Brain microvascular endothelial cell (primary cell): ENCODE results near the gene CENPH.

ENCODE experiments used
- DNase-seq: peaks from one replicate; pipeline ENCODE4 v3.0.0-alpha.2; 2020
- H3K27ac ChIP-seq: fragments of 250-450 bp; sonication (Bioruptor Pico); 2 replicates; pipeline ENCODE4 v1.5.1; 2020; ENCODE audit warnings: mild to moderate bottlenecking, moderate library complexity
- H3K27me3 ChIP-seq: fragments of 250-450 bp; sonication (Bioruptor Pico); replicated peaks from 2 replicates; pipeline ENCODE4 v1.5.1; 2020; ENCODE audit warnings: mild to moderate bottlenecking
- H3K36me3 ChIP-seq: fragments of 250-450 bp; sonication (Bioruptor Pico); replicated peaks from 2 replicates; pipeline ENCODE4 v1.5.1; 2020; ENCODE audit warnings: mild to moderate bottlenecking
- H3K4me3 ChIP-seq: 2 replicates; pipeline ENCODE4 v1.5.1; 2011; ENCODE audit warnings: low read depth, mild to moderate bottlenecking, control low read depth, low read length, moderate library complexity
- in situ Hi-C: cut with HindIII; loops from 2 replicates; pipeline ENCODE4 v1.10.0; 2017; ENCODE audit warnings: low sequenced_read_pairs, low pct_ligation_motif_present
- TF ChIP-seq, protein P1 (sequence below): IDR thresholded peaks from 2 replicates; pipeline ENCODE4 v1.5.1; 2011; ENCODE audit warnings: low read depth, mild to moderate bottlenecking, moderate library complexity, low read length, control low read depth, inconsistent platforms; ENCODE audit errors: missing control alignments

CENPH gene

DNA sequence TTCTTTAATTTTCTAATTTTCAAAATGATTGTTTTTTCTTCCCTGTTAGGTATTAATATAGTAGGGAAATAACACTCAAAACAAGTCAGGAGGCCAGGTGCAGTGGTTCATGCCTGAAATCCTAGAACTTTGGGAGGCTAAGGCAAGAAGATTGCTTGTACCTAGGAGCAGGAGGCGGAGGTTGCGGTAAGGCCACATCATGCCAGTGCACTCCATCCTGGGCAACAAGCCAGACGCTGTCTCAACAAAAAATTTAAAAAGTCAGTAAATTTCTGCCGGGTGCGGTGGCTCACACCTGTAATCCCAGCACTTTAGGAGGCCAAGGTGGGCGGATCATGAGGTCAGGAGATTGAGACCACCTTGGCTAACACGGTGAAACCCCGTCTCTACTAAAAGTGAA is 35.1 kb downstream of the CENPH start:
- TF ChIP-seq, protein P1, sequence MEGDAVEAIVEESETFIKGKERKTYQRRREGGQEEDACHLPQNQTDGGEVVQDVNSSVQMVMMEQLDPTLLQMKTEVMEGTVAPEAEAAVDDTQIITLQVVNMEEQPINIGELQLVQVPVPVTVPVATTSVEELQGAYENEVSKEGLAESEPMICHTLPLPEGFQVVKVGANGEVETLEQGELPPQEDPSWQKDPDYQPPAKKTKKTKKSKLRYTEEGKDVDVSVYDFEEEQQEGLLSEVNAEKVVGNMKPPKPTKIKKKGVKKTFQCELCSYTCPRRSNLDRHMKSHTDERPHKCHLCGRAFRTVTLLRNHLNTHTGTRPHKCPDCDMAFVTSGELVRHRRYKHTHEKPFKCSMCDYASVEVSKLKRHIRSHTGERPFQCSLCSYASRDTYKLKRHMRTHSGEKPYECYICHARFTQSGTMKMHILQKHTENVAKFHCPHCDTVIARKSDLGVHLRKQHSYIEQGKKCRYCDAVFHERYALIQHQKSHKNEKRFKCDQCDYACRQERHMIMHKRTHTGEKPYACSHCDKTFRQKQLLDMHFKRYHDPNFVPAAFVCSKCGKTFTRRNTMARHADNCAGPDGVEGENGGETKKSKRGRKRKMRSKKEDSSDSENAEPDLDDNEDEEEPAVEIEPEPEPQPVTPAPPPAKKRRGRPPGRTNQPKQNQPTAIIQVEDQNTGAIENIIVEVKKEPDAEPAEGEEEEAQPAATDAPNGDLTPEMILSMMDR = no peak
- no peak overlapping the region for H3K4me3 ChIP-seq
- DNase-seq = no peak
- no peaks in the 10 kb centered on the region for H3K27me3 ChIP-seq
- H3K36me3 ChIP-seq = peaks cover 4% of the 10 kb centered on the region
- H3K27ac ChIP-seq = no peak overlapping the region
- in situ Hi-C loops = no loop called here

DNA sequence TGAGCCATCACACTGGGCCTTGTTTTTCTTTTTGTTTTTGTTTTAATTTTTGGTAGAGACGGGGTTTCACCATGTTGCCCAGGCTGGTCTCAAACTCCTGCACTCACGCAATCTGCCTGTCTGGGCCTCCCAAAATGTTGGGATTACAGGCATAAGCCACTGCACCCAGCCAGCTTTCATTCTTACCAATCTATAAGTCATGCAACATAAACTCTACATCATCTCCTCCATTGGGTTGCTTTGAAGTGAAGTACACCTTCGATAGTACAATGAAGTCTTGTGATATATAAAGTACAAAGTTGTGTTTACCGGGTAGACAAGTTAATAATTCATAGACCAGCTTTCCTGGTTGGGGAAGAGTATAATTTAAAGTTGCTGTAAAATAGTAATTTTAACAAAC is 36.5 kb downstream of the CENPH start:
- H3K27me3 ChIP-seq = no peaks in the 10 kb centered on the region
- H3K4me3 ChIP-seq = no peak overlapping the region
- TF ChIP-seq, protein P1 = no peak
- H3K36me3 ChIP-seq = peaks cover 6% of the 10 kb centered on the region
- in situ Hi-C loops = no loop called here
- no peak overlapping the region for H3K27ac ChIP-seq
- DNase-seq = no peak

DNA sequence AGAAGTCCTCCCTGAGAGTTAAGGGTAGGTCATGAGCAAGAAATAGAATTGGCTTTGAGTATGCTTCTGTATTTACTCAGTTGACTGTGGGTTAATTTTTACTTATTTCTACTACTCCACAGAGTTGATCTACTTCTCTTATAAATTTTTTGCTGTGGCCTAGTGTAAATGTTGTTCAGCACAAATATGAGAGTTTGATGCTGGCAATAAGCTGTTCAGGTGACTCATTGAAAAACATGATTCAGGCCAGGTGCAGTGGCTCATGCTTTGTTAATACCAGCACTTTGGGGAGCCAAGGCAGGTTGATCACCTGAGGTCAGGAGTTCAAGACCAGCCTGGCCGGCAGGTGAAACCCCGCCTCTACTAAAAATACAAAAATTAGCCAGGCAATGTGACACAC is 40.8 kb downstream of the CENPH start:
- DNase-seq = no peak

DNA sequence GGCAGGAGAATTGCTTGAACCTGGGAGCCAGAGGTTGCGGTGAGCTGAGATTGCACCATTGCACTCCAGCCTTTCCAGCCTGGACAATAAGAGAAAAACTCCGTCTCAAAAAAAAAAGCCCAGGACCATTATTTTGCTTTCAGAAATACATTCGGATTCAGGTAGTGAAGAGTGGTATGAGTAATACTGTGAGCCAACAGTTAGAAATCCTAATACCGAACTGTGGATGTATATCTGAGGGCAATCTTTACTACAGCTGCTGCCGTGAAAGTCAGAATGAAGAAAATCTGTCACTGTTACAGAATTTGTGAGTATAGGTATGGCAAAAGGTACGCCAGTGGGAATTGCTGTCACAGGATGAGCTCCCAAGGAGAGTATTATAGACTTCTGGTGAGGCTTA is 41.9 kb downstream of the CENPH start:
- TF ChIP-seq, protein P1 = no peak
- H3K27ac ChIP-seq = no peak overlapping the region
- in situ Hi-C loops = no loop called here
- no peak for DNase-seq
- no peaks in the 10 kb centered on the region for H3K27me3 ChIP-seq
- no peak overlapping the region for H3K4me3 ChIP-seq
- peaks cover 9% of the 10 kb centered on the region for H3K36me3 ChIP-seq

More for the DNA sequence above, 40.8 kb downstream of the CENPH start:
- in situ Hi-C loops = no loop called here
- TF ChIP-seq, protein P1 = no peak
- peaks cover 9% of the 10 kb centered on the region for H3K36me3 ChIP-seq
- H3K27me3 ChIP-seq = no peaks in the 10 kb centered on the region
- no peak overlapping the region for H3K4me3 ChIP-seq
- H3K27ac ChIP-seq = no peak overlapping the region

DNA sequence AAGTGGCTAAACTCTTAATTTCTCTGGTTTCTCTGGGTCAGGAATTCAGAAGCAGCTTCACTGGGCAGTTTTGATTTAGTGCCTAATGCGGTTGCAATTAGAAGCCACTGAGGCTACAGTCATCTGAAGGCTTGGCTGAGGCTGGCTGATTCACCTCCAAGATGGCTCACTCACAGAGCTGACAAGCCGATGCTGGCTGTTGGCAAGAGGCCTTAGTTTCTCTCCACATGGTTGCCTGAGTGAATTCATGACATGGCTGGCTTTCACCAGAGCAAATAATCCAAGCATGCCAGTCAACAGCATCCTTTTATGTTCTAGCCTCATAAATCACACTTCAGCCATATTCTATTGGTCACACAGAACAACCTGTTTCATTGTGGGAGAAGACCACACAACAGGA is 42.5 kb downstream of the CENPH start:
- Histone ChIP-seq H3K27me3 (no peaks in the 10 kb centered on the region), H3K4me3 (no peak overlapping the region), H3K36me3 (peaks cover 9% of the 10 kb centered on the region), H3K27ac (no peak overlapping the region)
- TF ChIP-seq, protein P1 = no peak
- no peak for DNase-seq
- in situ Hi-C loops = no loop called here
